CD4-positive, alpha-beta T cell (primary cell): ENCODE data around the gene ASXL2. TPM values are rescaled to one million over a fixed set of nuclear protein-coding genes. Genes with fewer than 3 reads are reported as not detected.
A peak's percentile ranks its signal among the peaks of the same experiment; 100 is the strongest.

ENCODE experiments used
- ATAC-seq: fragments of 200-7000 bp; cut with Tn5 transposase; one replicate; pipeline ENCODE4 v1.10.0; 2022; ENCODE audit warnings: mild to moderate bottlenecking; ENCODE audit not compliant: poor library complexity
- CTCF ChIA-PET: fragments of 350-600 bp; sonication (Branson Sonifier 250); formaldehyde crosslinking; loops from one replicate; lab custom pipeline; 2021; ENCODE audit warnings: antibody characterized with exemption, inconsistent platforms; lab: Charles Lee
- POLR2A ChIA-PET: fragments of 350-600 bp; sonication (Branson Sonifier 250); formaldehyde crosslinking; loops from one replicate; lab custom pipeline; 2021; ENCODE audit warnings: antibody characterized with exemption, inconsistent platforms; lab: Charles Lee
- DNase-seq, 14 experiments: peaks; one replicate each; pipeline ENCODE4 v3.0.0-alpha.2; 2013 to 2020; ENCODE audit warnings: mixed read lengths in 2 of 14
- H3K27ac ChIP-seq, 2 donors: one replicate each; pipeline versions ENCODE4 v1.5.1 to v1.7.0; 2013; ENCODE audit warnings: low read length in 2 of 2, low read depth in 1 of 2, mild to moderate bottlenecking in 1 of 2
- H3K27me3 ChIP-seq, 2 experiments: 1 replicate in 1 of 2; 2 replicates in 1 of 2; pipeline versions ENCODE4 v1.6.1 to v1.7.0; 2013; ENCODE audit warnings: low read length in 2 of 2, control low read depth in 1 of 2, mild to moderate bottlenecking in 1 of 2, moderate library complexity in 1 of 2; ENCODE audit not compliant: insufficient read depth in 2 of 2, control insufficient read depth in 1 of 2
- H3K36me3 ChIP-seq: one replicate; pipeline ENCODE4 v1.6.1; 2013; ENCODE audit warnings: low read length, control low read depth; ENCODE audit not compliant: insufficient read depth
- H3K4me1 ChIP-seq: one replicate; pipeline ENCODE4 v1.6.1; 2013; ENCODE audit warnings: low read length, control low read depth; ENCODE audit not compliant: insufficient read depth
- H3K4me3 ChIP-seq: one replicate; pipeline ENCODE4 v1.5.1; 2013; ENCODE audit warnings: mild to moderate bottlenecking, low read length, moderate library complexity
- H3K9me3 ChIP-seq, 2 experiments: 1 replicate in 1 of 2; 2 replicates in 1 of 2; pipeline versions ENCODE4 v1.6.1 to v1.7.0; 2013; ENCODE audit warnings: low read length in 2 of 2, mild to moderate bottlenecking in 2 of 2, control low read depth in 1 of 2, moderate library complexity in 1 of 2; ENCODE audit not compliant: control insufficient read depth in 1 of 2, insufficient read depth in 1 of 2
- H3K27ac Mint-ChIP-seq: one replicate; pipeline ENCODE4 v1.8.0; 2020; ENCODE audit warnings: mixed read lengths
- H3K27me3 Mint-ChIP-seq: one replicate; pipeline ENCODE4 v1.8.0; 2021; ENCODE audit warnings: mixed read lengths
- H3K36me3 Mint-ChIP-seq: one replicate; pipeline ENCODE4 v1.8.0; 2021; ENCODE audit warnings: low read depth, mixed read lengths
- H3K4me1 Mint-ChIP-seq: one replicate; pipeline ENCODE4 v1.8.0; 2021; ENCODE audit warnings: low read depth, mixed read lengths
- H3K4me3 Mint-ChIP-seq: one replicate; pipeline ENCODE4 v1.8.0; 2020; ENCODE audit warnings: mild to moderate bottlenecking, mixed read lengths
- H3K9me3 Mint-ChIP-seq: one replicate; pipeline ENCODE4 v1.8.0; 2020; ENCODE audit warnings: mixed read lengths
- intact Hi-C, 2 experiments: fragments of 100-400 bp; cut with DNase I in 1 of 2; cut with micrococcal nuclease in 1 of 2; formaldehyde crosslinking; loops; one replicate each; pipeline versions ENCODE4 v1.15.1 to v1.9.0; 2023 to 2025; cut with DNase I, micrococcal nuclease
- total RNA-seq, 174 experiments: library from RNA in 2 of 174; stranded (reverse) in 2 of 174; gene quantifications; one replicate each; pipeline ENCODE4 v1.2.3 and lab custom pipeline; 2021 to 2026
- TF ChIP-seq, protein P1 (sequence below): fragments of 200-600 bp; IDR thresholded peaks from one replicate; pipeline ENCODE4 v1.8.0; 2022; ENCODE audit warnings: antibody characterized with exemption, mild to moderate bottlenecking

The ASXL2 gene
- total RNA-seq, 2 experiments from 2014 or later: 15.1 to 17.2 TPM

DNA sequence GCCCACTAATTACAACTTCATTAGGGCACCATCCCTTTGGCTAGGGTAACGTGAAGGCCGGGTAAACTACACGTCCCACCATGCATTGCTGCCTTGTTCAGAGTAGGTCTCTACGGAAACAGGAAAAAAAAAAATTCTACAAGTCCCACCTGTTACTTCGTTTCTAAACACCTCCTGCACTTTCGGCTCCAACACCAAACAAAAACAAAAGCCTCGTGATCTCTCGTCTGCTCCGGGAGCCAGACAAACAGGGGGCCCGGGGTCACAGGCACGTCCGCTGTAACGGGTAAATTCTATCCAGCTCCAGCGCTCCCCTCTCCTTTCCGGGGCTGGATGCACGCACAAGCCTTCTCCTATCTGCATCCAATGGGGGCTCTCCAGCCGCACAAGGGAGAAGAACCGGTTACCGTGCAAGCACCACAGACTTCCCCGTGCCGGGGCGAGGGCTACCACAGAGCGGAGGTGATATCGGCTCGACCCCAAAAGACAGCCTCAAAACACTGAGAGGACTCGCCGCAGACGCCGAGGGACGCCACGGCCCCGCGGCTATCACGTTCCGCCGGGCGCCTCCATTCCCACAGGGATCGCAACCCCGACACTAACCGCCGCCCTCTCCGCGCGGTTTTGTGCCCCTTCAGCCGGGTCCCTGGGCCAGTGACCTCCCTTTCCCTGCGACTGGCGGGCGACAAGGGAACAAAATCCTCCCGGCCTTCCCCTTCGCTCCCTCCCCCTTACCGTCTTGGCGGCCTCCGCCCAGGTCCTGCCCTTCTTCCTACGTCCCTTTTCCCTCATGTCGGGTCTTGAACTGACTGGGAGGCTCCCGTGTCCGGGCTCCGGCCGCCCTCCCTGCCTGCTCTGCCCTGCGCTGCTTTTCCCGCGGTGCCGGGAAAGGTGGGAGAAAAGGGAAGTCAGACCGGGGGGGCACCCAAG, 591 bp downstream of the ASXL2 start:
- Histone ChIP-seq H3K4me1 (peaks cover 15% of the 10 kb centered on the region), H3K36me3 (peaks cover 12% of the 10 kb centered on the region), H3K27ac (peak overlapping the region; percentile 98 to 99), H3K27me3 (no peaks in the 10 kb centered on the region), H3K9me3 (no peaks in the 10 kb centered on the region), H3K4me3 (peak overlapping the region; percentile 99)
- POLR2A ChIA-PET: interaction anchor here (0.6 to 2.0 kb wide), 19 partner anchors 10 to 1801 kb away, joined by 3 to 37 read pairs (median 6); partner anchors contain the start of genes DTNB, HADHA, RAB10 and SELENOI
- TF ChIP-seq, protein P1, sequence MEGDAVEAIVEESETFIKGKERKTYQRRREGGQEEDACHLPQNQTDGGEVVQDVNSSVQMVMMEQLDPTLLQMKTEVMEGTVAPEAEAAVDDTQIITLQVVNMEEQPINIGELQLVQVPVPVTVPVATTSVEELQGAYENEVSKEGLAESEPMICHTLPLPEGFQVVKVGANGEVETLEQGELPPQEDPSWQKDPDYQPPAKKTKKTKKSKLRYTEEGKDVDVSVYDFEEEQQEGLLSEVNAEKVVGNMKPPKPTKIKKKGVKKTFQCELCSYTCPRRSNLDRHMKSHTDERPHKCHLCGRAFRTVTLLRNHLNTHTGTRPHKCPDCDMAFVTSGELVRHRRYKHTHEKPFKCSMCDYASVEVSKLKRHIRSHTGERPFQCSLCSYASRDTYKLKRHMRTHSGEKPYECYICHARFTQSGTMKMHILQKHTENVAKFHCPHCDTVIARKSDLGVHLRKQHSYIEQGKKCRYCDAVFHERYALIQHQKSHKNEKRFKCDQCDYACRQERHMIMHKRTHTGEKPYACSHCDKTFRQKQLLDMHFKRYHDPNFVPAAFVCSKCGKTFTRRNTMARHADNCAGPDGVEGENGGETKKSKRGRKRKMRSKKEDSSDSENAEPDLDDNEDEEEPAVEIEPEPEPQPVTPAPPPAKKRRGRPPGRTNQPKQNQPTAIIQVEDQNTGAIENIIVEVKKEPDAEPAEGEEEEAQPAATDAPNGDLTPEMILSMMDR: no peak
- Mint-ChIP-seq H3K4me3 (peak overlapping the region; percentile 93), H3K9me3 (no peaks in the 10 kb centered on the region), H3K36me3 (peaks cover 30% of the 10 kb centered on the region), H3K27me3 (no peaks in the 10 kb centered on the region), H3K4me1 (peaks cover 49% of the 10 kb centered on the region), H3K27ac (peak overlapping the region; percentile 93)
- peak; percentile 45 for ATAC-seq
- CTCF ChIA-PET: interaction anchor here (1.1 to 2.3 kb wide), 3 partner anchors 11 to 307 kb away, joined by 3 to 12 read pairs (median 5); no protein-coding TSS in a partner anchor
- intact Hi-C loops: loop anchor here (1.0 to 10.0 kb wide), 12 partner anchors 25 to 1383 kb away; partner anchors contain the start of genes ADGRF3 (in 2 of the 2), RAB10 (in 2 of the 2), SELENOI (in 2 of the 2) and ATRAID (in 1 of the 2)
- peak; percentile 22 to 84 (median 46) for DNase-seq

DNA sequence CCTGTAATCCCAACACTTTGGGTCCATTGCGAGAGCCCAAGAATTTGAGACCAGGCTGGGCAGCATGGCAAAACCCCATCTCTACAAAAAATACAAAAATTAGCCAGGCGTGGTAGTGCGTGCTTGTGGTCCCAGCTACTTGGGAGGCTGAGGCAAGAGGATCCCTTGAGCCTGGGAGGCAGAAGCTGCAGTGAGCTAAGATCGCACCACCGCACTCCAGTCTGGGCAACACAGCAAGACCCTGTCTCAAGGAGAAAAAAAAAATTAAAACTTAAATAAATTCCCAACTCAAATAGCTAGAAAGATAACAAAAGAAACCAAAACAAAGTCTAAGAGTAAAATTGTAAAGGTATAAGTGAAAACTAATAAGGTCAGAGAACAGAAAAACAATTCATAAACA, 6.2 kb downstream of the ASXL2 start:
- H3K4me1 ChIP-seq: peaks cover 7% of the 10 kb centered on the region
- intact Hi-C loops: loop anchor here in 1 of 2 experiments (10.0 kb wide), 3 partner anchors 1077 to 1377 kb away; partner anchors contain the start of genes ATRAID, CAD, CENPO and NCOA1
- H3K4me3 Mint-ChIP-seq: no peak overlapping the region
- POLR2A ChIA-PET: no interaction called here
- H3K27me3 Mint-ChIP-seq: no peaks in the 10 kb centered on the region
- no peak overlapping the region for H3K27ac ChIP-seq
- H3K9me3 Mint-ChIP-seq: no peaks in the 10 kb centered on the region
- DNase-seq (no peak), ATAC-seq (no peak)
- peaks cover 26% of the 10 kb centered on the region for H3K36me3 ChIP-seq
- H3K27me3 ChIP-seq: no peaks in the 10 kb centered on the region
- peaks cover 53% of the 10 kb centered on the region for H3K4me1 Mint-ChIP-seq
- H3K36me3 Mint-ChIP-seq: peaks cover 55% of the 10 kb centered on the region
- CTCF ChIA-PET: interaction anchor here (0.8 kb wide), 1 partner anchor 10 kb away, joined by 3 read pairs; no protein-coding TSS in a partner anchor
- no peak overlapping the region for H3K27ac Mint-ChIP-seq
- TF ChIP-seq, protein P1: no peak
- no peak overlapping the region for H3K4me3 ChIP-seq
- H3K9me3 ChIP-seq: no peaks in the 10 kb centered on the region

DNA sequence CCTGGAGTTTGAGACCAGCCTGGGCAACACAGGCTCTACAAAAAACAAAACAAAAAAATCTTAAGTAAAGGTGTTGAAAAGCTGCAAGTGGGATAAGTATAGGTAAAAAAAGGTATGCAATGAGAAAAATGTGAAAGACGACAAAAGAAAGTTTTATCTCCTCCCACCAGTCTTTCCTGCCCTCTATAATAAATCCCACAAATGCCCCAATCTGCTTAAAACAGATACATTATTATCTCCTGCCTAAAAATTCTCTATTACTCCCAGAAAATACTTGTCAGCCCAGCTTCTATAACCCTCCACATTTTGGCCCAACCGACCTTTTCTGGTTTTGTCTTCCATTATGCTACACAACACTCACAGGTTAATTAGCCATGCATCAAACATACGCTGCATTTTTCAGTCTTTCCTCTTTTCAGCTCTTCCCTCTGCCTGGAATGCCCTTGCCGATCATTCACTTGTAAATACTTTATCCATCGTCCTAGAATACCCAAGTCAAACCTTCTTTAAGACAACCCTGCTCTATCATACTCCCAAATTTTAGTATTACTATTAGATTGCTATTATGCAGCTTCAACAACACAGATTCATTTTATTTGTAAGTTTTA, 10.8 kb downstream of the ASXL2 start:
- ATAC-seq: no peak
- Mint-ChIP-seq H3K9me3 (no peaks in the 10 kb centered on the region), H3K27ac (no peak overlapping the region), H3K36me3 (peaks cover 40% of the 10 kb centered on the region), H3K4me1 (peaks cover 26% of the 10 kb centered on the region), H3K27me3 (no peaks in the 10 kb centered on the region), H3K4me3 (no peak overlapping the region)
- Histone ChIP-seq H3K27me3 (no peaks in the 10 kb centered on the region), H3K4me3 (no peak overlapping the region), H3K4me1 (no peaks in the 10 kb centered on the region), H3K27ac (no peak overlapping the region), H3K9me3 (no peaks in the 10 kb centered on the region), H3K36me3 (peaks cover 17% of the 10 kb centered on the region)
- CTCF ChIA-PET: interaction anchor here (0.9 to 1.6 kb wide), 2 partner anchors 11 to 14 kb away, joined by 3 read pairs; partner anchors contain the start of gene ASXL2
- DNase-seq: no peak
- TF ChIP-seq, protein P1: no peak
- intact Hi-C loops: no loop called here
- POLR2A ChIA-PET: interaction anchor here (1.4 kb wide), 1 partner anchor 11 kb away, joined by 9 read pairs; the partner anchor contains the start of gene ASXL2
